Renal cortical epithelial cell (primary cell): ENCODE measurements around the gene LAMA3. TPM values are rescaled to one million over a fixed set of nuclear protein-coding genes. Genes with fewer than 3 reads are reported as not detected.
"Not testable (repeated sequence)": the region's sequence is repeated elsewhere in the genome, so short reads cannot be mapped to it uniquely, and the experiment has no call there.

Source experiments
- DNase-seq: peaks from one replicate; pipeline ENCODE4 v3.0.0-alpha.2; 2011; ENCODE audit warnings: low read depth
- total RNA-seq: library from RNA; depleted of rRNA; stranded (reverse); fragments of >200 nt; gene quantifications from 2 replicates; pipeline ENCODE4 v1.2.3, GENCODE V29; 2014

The LAMA3 gene
- total RNA-seq, 1 donor from 2014 or later, result 70.9 TPM

DNA sequence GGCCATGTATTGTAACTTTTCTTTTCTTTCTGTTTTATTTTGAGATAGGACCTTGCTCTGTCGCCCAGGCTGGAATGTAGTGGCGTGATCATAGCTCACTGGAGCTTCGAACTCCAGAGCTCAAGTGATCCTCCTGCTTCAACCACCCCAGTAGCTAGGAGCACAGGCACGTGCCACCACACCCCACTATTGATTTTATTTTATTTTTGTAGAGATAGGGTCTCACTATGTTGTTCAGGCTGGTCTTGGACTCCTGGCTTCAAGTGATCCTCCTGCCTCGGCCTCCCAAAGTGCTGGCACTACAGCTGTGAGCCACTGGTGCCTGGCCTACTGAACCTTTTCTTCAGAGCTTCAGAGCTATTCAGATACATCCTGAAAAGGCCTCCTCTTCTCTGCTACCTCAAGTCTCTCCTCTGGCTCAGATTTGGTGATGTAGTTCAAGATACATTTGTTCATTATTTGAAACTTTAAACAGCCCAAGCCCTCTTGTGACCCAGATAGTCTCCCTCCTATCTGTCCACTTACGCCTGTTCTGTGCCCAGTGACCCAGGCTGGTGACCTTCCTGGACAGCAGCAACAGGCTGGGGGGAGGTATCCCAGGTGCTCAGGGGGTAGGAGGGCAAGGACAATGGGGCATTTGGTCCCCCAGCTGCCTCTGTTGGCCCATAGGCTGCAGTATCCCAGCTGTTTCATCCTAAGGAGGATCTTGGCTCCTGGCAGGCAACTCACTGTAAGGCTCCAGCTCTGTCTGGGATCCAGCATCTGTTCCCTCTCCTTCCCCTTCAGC lies 38.6 kb downstream of the LAMA3 start:
- no peak for DNase-seq

DNA sequence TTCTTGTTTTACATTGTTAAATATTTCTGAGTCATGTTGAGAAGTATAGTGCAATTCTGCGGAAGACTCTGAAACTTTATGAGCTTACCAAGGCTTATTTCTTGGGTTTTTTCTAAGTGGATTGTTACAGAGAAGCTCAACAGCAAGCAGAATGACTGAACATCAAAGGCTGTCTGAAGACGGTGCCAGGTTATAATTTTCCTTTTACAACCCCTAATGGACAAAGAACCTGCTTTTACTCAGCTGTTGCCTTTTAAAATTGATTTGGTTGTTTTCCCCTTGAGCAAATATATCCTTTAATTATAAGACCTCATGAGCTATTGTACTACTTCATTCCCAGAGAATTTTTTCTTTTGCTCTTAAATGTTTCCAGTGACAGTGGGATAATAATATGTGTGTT lies 41.6 kb downstream of the LAMA3 start:
- no peak for DNase-seq

DNA sequence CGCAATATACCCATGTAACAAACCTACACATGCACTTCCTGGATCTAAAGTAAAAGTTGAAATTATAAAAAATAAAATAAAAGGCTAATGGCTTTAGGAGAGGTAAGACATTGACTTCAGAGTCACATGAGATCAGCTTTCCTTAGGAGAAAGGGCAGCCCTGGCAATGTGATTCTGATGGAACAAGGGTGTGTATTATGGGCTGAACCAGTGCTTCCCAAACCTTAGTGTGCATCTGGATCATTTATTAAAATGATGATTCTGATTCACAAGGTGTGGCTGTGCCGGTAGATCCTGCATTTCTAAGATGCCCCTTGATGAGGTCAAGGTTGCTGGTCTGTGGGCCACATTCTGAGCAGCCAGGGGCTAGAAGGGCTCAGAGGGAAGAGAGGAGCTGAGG lies 42.6 kb downstream of the LAMA3 start:
- no peak for DNase-seq

DNA sequence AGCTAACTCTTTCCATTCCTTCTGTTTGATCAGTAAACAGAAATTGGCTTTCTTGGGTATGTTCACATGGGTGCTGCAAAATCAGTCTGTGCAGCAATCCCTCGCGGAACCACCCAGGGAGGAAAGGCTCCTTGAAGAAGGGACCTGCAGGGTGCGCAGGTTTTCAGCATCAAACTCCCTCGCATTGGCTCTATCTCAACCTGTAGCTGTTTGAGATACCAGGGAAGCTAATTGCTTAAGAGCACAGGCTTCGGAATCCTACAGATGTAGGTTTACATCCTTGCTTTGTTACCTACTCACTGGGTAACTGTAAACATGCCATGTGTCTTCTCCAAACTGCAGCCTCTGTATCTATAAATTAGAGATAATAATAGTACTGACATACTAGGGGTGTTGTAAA lies 43.2 kb downstream of the LAMA3 start:
- no peak for DNase-seq

DNA sequence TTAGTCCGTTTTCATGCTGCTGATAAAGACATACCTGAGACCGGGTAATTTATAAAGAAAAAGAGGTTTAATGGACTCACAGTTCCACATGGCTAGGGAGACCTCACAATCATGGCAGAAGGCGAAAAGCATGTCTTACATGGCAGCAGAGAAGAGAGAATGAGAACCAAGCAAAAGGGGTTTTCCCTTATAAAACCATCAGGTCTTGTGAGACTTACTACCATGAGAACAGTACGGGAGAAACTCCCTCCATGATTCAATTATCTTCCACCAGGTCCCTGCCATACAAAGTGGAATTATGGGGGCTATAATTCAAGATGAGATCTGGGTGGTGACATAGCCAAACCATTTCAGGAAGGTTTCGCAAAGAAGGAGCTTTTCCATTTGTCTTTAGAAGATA lies 44.0 kb downstream of the LAMA3 start:
- peak; percentile 59 for DNase-seq

- DNase-seq, result no peak
Measured at GRCh38 chr18:23733895-23734294, 44.6 kb downstream of the LAMA3 start.

DNA sequence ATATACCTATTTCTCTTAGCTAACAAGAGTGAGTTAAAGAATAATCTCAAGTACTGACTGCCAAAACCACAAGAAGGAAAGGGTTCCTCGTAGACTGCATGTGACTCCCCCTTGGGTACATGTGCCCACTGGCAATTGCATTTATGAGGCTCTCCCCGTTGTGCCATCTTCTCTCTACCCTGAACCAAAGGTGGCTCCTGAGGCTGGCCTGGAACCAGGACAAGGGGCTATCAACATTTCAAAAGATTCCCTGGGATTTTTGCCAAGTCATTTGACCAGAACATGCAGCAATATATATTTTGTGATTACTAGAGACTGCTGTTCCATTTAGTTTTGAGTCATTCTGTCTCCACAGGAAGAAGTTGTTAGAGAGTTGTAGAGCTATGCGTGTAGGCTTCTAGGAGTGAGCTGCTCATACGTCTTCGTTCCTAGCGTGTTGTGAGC lies 45.8 kb downstream of the LAMA3 start:
- DNase-seq, result peak; percentile 98

DNA sequence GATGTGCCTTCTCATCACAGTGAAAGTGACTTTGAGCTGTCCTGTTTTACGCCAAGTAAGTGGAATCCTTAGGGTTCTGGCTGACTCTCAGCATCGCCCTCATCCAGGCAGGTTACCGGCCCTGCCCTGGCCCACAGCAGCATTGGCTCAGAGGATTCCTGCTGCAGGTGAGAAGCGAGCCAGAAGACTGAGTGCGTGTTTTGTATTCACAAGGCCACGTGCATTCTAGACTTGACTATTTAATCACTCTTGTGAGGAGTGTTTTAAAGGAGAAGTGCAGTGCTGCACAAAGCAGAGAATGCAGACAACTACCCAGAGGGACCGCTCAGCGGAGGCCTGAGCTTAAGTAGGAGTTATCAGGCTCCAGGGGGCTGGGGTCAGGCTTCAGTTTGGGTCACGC lies 48.3 kb downstream of the LAMA3 start:
- no peak for DNase-seq

GRCh38 chr18:23738151-23738550 lies 48.9 kb downstream of the LAMA3 start:
- no peak for DNase-seq

DNA sequence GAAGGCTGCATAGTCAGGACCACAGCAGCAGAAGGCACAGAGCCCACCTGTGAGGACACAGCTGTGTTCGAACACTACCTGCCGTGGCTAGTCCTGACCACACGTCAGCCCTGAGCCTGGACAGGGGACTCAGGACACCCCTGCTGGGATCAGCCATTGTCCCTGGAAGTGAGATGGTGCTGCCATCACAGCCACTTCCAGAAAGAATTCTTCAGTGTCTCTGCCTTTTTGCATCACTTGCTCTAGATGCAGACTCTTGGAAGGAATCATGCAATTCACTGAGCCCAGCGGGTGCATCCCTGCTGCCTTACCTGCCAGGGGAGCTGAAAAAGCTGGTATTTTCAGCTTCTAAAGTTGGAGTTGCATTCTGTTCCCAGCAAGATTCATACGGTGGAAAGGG lies 49.3 kb downstream of the LAMA3 start:
- no peak for DNase-seq

DNA sequence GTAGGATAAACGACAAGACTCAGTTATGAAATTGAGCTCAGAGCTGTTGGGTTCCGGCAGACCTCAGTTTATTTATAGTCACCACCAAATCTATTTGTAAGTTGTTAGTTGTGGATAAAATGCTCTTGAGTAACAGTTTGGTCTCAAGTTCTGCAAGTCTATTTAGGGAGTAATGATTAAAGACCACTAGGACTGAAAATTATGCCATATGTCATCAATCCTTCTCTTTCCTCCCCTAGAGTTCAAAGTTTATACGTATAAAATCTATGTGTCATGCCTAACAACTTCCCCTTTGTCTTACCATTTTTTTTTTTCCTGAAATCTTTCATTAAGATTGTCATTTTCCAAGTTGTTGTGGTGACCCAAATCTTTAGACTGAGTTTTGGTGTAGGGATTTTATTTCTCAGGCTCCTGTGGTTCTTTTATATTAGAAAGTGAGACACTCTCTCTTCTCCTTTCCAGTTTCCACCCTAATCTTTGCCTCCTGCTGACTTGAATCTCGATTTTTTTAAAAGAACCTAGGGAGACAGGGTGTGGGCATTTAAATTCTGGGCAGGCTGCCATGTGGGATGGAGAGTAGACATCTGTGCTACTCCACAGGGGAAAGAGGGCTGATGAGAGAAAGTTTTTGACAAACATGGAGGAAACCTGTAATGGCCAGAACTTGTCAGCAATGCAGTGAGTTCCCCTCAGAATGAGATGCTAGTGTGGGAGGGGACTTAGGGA lies 51.0 kb downstream of the LAMA3 start:
- DNase-seq, result no peak

DNA sequence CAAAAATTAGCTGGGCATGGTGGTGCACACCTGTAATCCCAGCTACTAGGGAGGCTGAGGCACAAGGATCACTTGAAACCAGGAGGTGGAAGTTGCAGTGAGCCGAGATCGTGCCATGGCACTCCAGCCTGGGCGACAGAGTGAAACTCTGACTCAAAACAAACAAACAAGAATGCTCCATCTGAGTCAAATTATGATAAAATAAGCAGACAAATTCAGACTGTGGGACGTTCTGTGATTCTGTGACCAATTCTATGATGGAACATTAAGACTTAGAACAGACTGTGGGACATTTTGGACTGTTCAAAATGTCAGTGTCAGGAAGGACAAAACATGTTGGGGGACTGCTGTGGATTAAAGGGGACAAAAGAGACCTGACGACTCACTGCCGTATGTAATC lies 52.7 kb downstream of the LAMA3 start:
- DNase-seq, result not testable (repeated sequence)

DNA sequence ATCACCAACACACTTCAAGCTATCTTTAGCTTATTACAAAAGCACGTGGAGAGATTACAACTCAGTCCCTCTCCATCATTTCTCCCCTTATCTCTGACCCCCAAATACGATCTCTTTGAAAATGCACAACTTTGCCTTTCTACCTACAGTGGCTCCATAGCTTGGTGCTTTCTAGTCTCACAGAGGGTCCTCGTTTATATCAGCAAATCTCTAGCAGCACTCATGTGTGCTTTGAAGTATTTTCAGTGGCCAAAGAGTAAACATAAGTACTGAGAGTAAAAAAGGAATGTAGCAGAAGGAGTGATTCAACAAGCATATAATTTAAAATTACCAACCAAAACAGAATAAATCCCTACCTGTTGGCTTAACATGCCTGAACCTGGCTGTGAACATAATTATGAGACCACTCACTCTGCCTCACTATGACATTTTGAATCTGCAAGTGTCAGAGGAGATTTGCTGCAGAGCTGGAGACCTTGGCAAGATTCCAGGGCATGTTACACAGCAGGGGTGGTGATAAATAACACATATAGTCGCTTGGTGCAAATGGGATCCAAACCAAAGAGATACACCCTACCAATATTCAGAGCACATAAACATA lies 54.6 kb downstream of the LAMA3 start:
- DNase-seq, result no peak

DNA sequence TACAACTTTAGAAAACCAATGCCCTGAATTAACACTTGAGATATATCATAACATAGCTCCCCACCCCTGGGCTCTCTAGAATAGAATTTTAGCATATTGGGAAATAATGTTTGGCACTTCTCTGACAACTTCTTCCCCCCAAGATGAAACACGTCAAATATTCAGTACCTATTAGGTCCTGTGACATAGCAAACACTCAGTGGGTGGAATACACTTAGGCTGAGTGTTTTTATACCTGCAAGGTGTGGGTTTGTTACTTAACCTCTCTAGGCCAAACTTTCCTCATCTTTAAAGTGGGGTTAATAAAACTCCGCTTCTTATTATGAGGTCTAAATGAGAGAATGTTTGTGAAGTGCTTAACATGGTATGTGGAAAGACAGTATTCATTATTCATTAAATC lies 56.1 kb downstream of the LAMA3 start:
- DNase-seq, result no peak

DNA sequence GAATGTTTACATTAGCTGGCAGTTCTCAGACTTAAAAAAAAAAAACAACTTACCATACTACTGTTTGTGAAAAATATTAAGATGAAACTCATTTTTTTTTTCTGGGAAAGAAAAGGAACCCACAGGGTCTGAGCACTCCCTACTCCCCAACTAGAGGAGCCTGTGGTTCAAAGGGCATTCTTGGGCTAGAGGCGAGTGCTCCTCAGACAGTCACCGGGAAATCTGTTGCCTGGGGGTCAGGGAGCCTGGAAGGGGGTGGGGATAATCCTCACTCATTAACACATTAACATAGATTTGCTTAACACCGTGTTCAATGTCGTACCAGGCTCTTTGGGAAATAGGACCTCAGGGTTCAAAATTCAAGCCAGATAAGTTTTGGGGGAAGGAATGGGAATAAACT lies 57.6 kb downstream of the LAMA3 start:
- no peak for DNase-seq

DNA sequence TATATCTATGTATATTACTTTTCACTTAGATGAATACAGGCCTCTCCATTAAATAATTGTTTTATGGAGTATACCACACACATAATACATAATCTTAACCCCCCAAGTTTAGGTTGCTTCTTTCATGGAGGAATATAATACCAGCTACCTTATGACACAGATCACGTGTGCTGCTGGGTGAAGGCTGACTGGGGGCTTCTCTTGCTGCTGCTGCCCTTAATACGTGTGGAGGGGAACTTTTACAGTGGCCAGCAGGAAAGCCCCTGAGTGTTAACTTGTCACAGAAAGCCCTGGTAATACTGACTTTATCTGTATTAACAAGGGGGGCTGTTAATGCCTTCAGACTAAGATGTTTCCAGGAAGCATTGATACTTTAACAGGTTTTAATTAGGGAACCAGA lies 63.1 kb downstream of the LAMA3 start:
- no peak for DNase-seq

- DNase-seq, result no peak
Measured at GRCh38 chr18:23752796-23753195, 63.5 kb downstream of the LAMA3 start.

DNA sequence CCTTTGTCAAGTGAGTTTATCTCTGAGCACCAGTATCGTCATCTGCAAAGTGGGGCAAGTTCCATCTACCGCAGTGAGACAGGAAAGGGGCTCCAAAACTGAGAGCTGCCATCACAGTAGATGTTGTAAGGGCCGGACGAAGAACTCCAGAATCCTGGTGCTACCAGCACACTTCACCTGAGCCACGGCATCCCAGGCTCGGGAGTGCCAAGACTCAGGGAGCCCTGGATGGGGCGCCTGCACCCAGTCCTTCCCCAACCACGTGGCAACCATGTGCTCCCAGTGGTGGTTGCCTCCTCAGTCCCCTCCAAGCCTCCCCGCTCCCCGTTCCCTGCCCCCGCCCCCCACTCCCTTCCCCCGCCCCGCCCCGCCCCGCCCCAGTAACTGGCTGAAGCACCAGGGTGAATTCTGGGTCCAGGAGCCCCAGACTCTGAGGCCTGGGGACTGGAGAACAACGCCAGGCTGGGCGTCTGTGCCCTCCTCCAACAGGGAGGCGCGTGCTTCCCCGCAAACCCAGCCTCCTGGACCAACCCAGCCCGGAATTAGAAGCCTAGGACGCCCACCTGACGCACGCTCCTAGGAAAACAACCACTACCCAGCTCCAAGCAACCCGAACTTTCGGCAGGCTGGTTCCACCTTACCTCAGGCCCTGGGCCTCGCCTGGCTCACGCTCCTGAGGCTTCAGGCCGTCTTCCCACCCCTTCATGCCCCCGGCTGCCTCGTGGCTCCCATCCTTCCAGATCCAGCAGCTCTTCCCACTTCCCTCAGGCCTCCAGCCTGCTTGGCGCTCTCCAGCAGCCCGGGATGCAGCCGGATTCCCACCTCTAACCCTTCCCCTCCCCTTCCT lies 67.6 kb downstream of the LAMA3 start:
- no peak for DNase-seq

- no peak for DNase-seq
Measured at GRCh38 chr18:23757437-23757733, 68.1 kb downstream of the LAMA3 start.

- DNase-seq, result no peak
Measured at GRCh38 chr18:23758281-23758680, 69.0 kb downstream of the LAMA3 start.

GRCh38 chr18:23761941-23762340 lies 72.7 kb downstream of the LAMA3 start:
- DNase-seq, result no peak

DNA sequence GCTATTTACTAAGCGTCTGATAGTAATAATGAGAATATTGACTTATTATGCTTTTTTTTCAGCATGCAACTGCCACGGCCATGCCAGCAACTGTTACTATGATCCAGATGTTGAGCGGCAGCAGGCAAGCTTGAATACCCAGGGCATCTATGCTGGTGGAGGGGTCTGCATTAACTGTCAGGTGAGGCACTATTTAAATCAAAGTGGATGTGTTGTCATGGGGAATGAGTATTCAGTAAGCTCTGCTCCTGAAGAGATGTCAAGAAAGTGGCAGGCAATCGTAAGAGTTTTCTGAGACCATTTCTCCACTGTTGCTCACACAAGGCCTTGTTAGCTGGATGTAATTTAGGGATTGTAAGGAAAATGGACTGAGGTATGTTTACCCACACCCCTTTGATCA lies 74.1 kb downstream of the LAMA3 start:
- no peak for DNase-seq
